DOHH2 (cell line): ENCODE results near the gene CPNE8.

ENCODE experiments used
- H3F3A ChIP-seq: fragments of 200-600 bp; sonication (generic), shearing (Covaris generic); 2 replicates; pipeline ENCODE4 v1.6.0; 2016; ENCODE audit warnings: antibody characterized with exemption, mild to moderate bottlenecking; ENCODE audit not compliant: control insufficient read depth, insufficient read depth
- H3K27ac ChIP-seq: fragments of 200-600 bp; sonication (generic); 2 replicates; pipeline ENCODE4 v1.5.1; 2014; ENCODE audit warnings: low read depth, mild to moderate bottlenecking, low read length, moderate library complexity
- H3K27me3 ChIP-seq: fragments of 200-600 bp; sonication (generic); 2 replicates; pipeline ENCODE4 v1.6.1; 2014; ENCODE audit warnings: mild to moderate bottlenecking, low read length, mixed read lengths; ENCODE audit not compliant: control insufficient read depth
- H3K36me3 ChIP-seq: fragments of 200-600 bp; sonication (generic); 2 replicates; pipeline ENCODE4 v1.6.1; 2014; ENCODE audit warnings: mild to moderate bottlenecking, low read length, moderate library complexity, mixed read lengths; ENCODE audit not compliant: control insufficient read depth
- H3K4me1 ChIP-seq: fragments of 200-600 bp; sonication (generic); 2 replicates; pipeline ENCODE4 v1.6.1; 2014; ENCODE audit warnings: mild to moderate bottlenecking, low read length, mixed read lengths; ENCODE audit not compliant: control insufficient read depth
- H3K4me2 ChIP-seq: fragments of 200-600 bp; sonication (generic); 2 replicates; pipeline ENCODE4 v1.6.0; 2014; ENCODE audit warnings: mild to moderate bottlenecking, low read length, moderate library complexity
- H3K4me3 ChIP-seq: fragments of 200-600 bp; sonication (generic); 2 replicates; pipeline ENCODE4 v1.5.1; 2014; ENCODE audit warnings: mild to moderate bottlenecking, low read length, mixed read lengths
- H3K79me2 ChIP-seq: fragments of 200-600 bp; sonication (generic); 2 replicates; pipeline ENCODE4 v1.6.1; 2014; ENCODE audit warnings: mild to moderate bottlenecking, low read length, mixed read lengths; ENCODE audit not compliant: control insufficient read depth
- H3K9me2 ChIP-seq: fragments of 200-600 bp; sonication (generic); replicated peaks from 2 replicates; pipeline ENCODE4 v1.6.1; 2014; ENCODE audit warnings: mild to moderate bottlenecking, low read length, mixed read lengths; ENCODE audit not compliant: control insufficient read depth
- H3K9me3 ChIP-seq: fragments of 200-600 bp; sonication (generic); 2 replicates; pipeline ENCODE4 v1.6.1; 2014; ENCODE audit warnings: antibody characterized with exemption, low read length, mixed read lengths; ENCODE audit not compliant: control insufficient read depth, insufficient read depth
- H4K20me1 ChIP-seq: fragments of 200-600 bp; sonication (generic); 2 replicates; pipeline ENCODE4 v1.6.0; 2014; ENCODE audit warnings: low read depth, mild to moderate bottlenecking, antibody characterized with exemption, low read length, moderate library complexity; ENCODE audit not compliant: control insufficient read depth, insufficient read depth
- EZH2phosphoT487 ChIP-seq: fragments of 200-600 bp; sonication (generic); IDR thresholded peaks from 2 replicates; pipeline ENCODE4 v1.6.1; 2017; ENCODE audit warnings: borderline replicate concordance, mild to moderate bottlenecking, antibody characterized with exemption, low read length, moderate library complexity, mixed read lengths
- TF ChIP-seq, protein P1 (sequence below): fragments of 200-600 bp; sonication (generic); IDR thresholded peaks from one replicate; pipeline ENCODE4 v1.5.1; 2014; ENCODE audit warnings: antibody characterized with exemption, mild to moderate bottlenecking, low read depth, low read length; ENCODE audit not compliant: poor library complexity, severe bottlenecking

CPNE8 gene

DNA sequence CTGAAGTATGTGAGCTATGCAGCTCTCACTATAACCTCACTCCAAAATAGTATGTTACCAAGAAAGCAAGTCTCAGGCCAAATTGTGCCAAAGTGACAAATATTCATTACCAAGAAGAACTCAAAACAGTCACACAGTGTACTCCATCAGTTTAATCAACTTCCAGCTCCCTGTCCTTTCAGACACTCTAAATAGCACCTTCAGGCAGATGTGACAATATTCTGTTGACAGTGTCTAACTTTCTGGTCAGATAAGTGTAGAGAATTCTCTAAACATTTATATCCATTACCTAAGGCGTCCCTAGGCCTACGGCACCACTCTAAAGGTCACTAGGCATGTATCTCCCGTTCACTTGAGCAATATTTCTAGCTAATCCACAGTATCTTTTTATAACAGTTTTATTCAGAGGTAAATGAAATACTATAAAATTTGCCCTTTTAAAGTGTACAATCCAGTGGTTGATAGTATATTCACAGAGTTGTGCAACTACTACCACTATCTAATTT lies 21.7 kb downstream of the CPNE8 start:
- H3K4me1 ChIP-seq = no peaks in the 10 kb centered on the region
- H3K27ac ChIP-seq = no peak overlapping the region
- no peaks in the 10 kb centered on the region for H3F3A ChIP-seq
- H3K4me2 ChIP-seq = no peak overlapping the region
- no peaks in the 10 kb centered on the region for H3K9me3 ChIP-seq
- H3K36me3 ChIP-seq = no peaks in the 10 kb centered on the region
- no peak for TF ChIP-seq EZH2phosphoT487
- TF ChIP-seq, protein P1, sequence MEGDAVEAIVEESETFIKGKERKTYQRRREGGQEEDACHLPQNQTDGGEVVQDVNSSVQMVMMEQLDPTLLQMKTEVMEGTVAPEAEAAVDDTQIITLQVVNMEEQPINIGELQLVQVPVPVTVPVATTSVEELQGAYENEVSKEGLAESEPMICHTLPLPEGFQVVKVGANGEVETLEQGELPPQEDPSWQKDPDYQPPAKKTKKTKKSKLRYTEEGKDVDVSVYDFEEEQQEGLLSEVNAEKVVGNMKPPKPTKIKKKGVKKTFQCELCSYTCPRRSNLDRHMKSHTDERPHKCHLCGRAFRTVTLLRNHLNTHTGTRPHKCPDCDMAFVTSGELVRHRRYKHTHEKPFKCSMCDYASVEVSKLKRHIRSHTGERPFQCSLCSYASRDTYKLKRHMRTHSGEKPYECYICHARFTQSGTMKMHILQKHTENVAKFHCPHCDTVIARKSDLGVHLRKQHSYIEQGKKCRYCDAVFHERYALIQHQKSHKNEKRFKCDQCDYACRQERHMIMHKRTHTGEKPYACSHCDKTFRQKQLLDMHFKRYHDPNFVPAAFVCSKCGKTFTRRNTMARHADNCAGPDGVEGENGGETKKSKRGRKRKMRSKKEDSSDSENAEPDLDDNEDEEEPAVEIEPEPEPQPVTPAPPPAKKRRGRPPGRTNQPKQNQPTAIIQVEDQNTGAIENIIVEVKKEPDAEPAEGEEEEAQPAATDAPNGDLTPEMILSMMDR = no peak
- no peaks in the 10 kb centered on the region for H3K27me3 ChIP-seq
- no peaks in the 10 kb centered on the region for H4K20me1 ChIP-seq
- no peaks in the 10 kb centered on the region for H3K79me2 ChIP-seq
- H3K9me2 ChIP-seq = no peaks in the 10 kb centered on the region
- H3K4me3 ChIP-seq = no peak overlapping the region

DNA sequence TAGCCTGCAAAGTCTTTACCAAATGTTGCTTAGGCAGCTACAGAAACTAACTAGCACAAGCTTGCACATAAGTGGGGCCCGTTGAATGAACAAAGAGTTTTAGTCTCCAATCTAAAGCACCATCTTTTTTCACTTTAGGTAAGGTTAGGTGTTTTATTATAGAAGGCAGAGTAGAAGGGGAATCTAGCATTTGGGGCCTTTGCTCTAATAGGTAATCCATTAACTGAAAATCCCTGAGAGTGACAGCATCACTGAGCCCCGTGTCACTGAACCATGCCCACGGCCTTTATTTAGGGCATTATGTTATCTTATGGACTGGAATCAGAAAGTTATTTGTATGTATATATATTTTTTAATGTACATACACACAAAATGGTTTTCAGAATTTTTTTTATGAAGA lies 25.1 kb downstream of the CPNE8 start:
- no peaks in the 10 kb centered on the region for H4K20me1 ChIP-seq
- no peak overlapping the region for H3K4me3 ChIP-seq
- H3K27me3 ChIP-seq = no peaks in the 10 kb centered on the region
- no peaks in the 10 kb centered on the region for H3K36me3 ChIP-seq
- TF ChIP-seq, protein P1 = no peak
- TF ChIP-seq EZH2phosphoT487 = no peak
- H3K79me2 ChIP-seq = no peaks in the 10 kb centered on the region
- H3K27ac ChIP-seq = no peak overlapping the region
- no peak overlapping the region for H3K4me2 ChIP-seq
- H3K9me3 ChIP-seq = no peaks in the 10 kb centered on the region
- H3K4me1 ChIP-seq = no peaks in the 10 kb centered on the region
- no peaks in the 10 kb centered on the region for H3K9me2 ChIP-seq
- H3F3A ChIP-seq = no peaks in the 10 kb centered on the region

DNA sequence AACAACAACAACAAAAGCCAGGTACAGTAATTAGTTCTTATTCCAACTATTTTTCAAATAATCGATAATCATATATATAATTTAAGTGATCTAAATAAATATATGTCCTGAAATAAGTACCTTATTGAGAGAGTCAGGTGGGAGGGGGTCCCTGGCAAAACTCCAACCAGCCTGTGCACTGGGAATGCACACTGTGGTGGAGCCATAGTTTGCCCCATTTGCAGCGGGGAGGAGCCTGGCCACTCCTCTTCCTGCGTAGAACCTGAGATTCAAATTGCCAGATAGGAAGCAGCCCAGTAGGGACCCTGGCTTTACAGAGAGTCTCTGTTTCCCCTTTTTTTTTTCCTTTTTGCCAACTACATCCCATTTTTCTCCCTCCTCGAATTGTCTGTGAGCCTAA lies 26.4 kb downstream of the CPNE8 start:
- no peak overlapping the region for H3K4me3 ChIP-seq
- H3F3A ChIP-seq = no peaks in the 10 kb centered on the region
- H3K9me2 ChIP-seq = no peaks in the 10 kb centered on the region
- H3K27ac ChIP-seq = no peak overlapping the region
- H3K9me3 ChIP-seq = no peaks in the 10 kb centered on the region
- H4K20me1 ChIP-seq = no peaks in the 10 kb centered on the region
- H3K27me3 ChIP-seq = no peaks in the 10 kb centered on the region
- no peaks in the 10 kb centered on the region for H3K4me1 ChIP-seq
- no peaks in the 10 kb centered on the region for H3K79me2 ChIP-seq
- no peaks in the 10 kb centered on the region for H3K36me3 ChIP-seq
- no peak overlapping the region for H3K4me2 ChIP-seq
- TF ChIP-seq EZH2phosphoT487 = no peak
- TF ChIP-seq, protein P1 = no peak
